ENCODE results near the gene CARMIL3. TPM values are rescaled to one million over a fixed set of nuclear protein-coding genes. Genes with fewer than 3 reads are reported as not detected.

The CARMIL3 gene
- total and polyA plus RNA-seq, 7 experiments from 2014 or later, result 0.08 to 1.7 (median 0.27) TPM; not detected in 2

GRCh38 chr14:24083462-24083861, 31.7 kb downstream of the CARMIL3 start:
- no peak overlapping the region for H3K27ac ChIP-seq (ENCODE audit: low read depth, low read length)
- no peaks in the 10 kb centered on the region for H3K9me3 ChIP-seq (ENCODE audit: control insufficient read depth in 2 of 3, low read length in 3 of 3)
- POLR2A ChIA-PET, result interaction anchor here (1.2 to 5.1 kb wide), 5 partner anchors 9 to 130 kb away, joined by 3 to 80 read pairs (median 42); partner anchors contain the start of genes CHMP4A, DCAF11, NRL and PCK2
- Mint-ChIP-seq H3K4me1 (peaks cover 16 to 20% (median 17%) of the 10 kb centered on the region in 7 donors), H3K4me3 (peak overlapping the region in 1 of 10 donors; percentile 4), H3K9me3 (no peaks in the 10 kb centered on the region), H3K27ac (peak overlapping the region in 6 of 9 donors; percentile 0 to 70 (median 41)), H3K36me3 (no peaks in the 10 kb centered on the region), H3K27me3 (peaks cover 0 to 20% (median 0%) of the 10 kb centered on the region in 5 donors)
- no peak for ATAC-seq
- no peak overlapping the region for H3K4me3 ChIP-seq (ENCODE audit: low read length)
- CTCF ChIA-PET, result interaction anchor here (4.8 to 6.2 kb wide), 2 partner anchors 8 to 25 kb away, joined by 43 to 49 read pairs; no protein-coding TSS in a partner anchor
- no peak for DNase-seq
- no peaks in the 10 kb centered on the region for H3K27me3 ChIP-seq (ENCODE audit: control insufficient read depth in 2 of 2, insufficient read depth in 2 of 2, low read length in 2 of 2)
- intact Hi-C loops (cut with micrococcal nuclease), result no loop called here
- peaks cover 7 to 14% of the 10 kb centered on the region in 2 donors for H3K4me1 ChIP-seq (ENCODE audit: control insufficient read depth in 2 of 2, insufficient read depth in 2 of 2, low read length in 2 of 2)
- no peaks in the 10 kb centered on the region for H3K36me3 ChIP-seq (ENCODE audit: control insufficient read depth in 2 of 3, insufficient read depth in 3 of 3, low read length in 3 of 3)

- H3K36me3 ChIP-seq (ENCODE audit: control insufficient read depth in 2 of 3, insufficient read depth in 3 of 3, low read length in 3 of 3), result no peaks in the 10 kb centered on the region
- no peaks in the 10 kb centered on the region for H3K36me3 Mint-ChIP-seq
- ChIA-PET POLR2A (interaction anchor here (5.1 kb wide), 1 partner anchor 31 kb away, joined by 42 read pairs; the partner anchor contains the start of genes DCAF11 and NRL), CTCF (no interaction called here)
- H3K27ac ChIP-seq (ENCODE audit: low read depth, low read length), result no peak overlapping the region
- no peaks in the 10 kb centered on the region for H3K9me3 Mint-ChIP-seq
- intact Hi-C loops (cut with micrococcal nuclease), result no loop called here
- H3K27me3 ChIP-seq (ENCODE audit: control insufficient read depth in 2 of 2, insufficient read depth in 2 of 2, low read length in 2 of 2), result no peaks in the 10 kb centered on the region
- no peak overlapping the region for H3K4me3 ChIP-seq (ENCODE audit: low read length)
- peaks cover 14 to 20% (median 17%) of the 10 kb centered on the region in 7 donors for H3K4me1 Mint-ChIP-seq
- no peak for ATAC-seq
- DNase-seq, result no peak
- no peak overlapping the region for H3K4me3 Mint-ChIP-seq
- peak overlapping the region in 3 of 9 donors; percentile 54 to 90 (median 60) for H3K27ac Mint-ChIP-seq
- peaks cover 7 to 14% of the 10 kb centered on the region in 2 donors for H3K4me1 ChIP-seq (ENCODE audit: control insufficient read depth in 2 of 2, insufficient read depth in 2 of 2, low read length in 2 of 2)
- peaks cover 0 to 15% (median 0%) of the 10 kb centered on the region in 5 donors for H3K27me3 Mint-ChIP-seq
- no peaks in the 10 kb centered on the region for H3K9me3 ChIP-seq (ENCODE audit: control insufficient read depth in 2 of 3, low read length in 3 of 3)
Observed at GRCh38 chr14:24084440-24084839, 32.6 kb downstream of the CARMIL3 start.

DNA sequence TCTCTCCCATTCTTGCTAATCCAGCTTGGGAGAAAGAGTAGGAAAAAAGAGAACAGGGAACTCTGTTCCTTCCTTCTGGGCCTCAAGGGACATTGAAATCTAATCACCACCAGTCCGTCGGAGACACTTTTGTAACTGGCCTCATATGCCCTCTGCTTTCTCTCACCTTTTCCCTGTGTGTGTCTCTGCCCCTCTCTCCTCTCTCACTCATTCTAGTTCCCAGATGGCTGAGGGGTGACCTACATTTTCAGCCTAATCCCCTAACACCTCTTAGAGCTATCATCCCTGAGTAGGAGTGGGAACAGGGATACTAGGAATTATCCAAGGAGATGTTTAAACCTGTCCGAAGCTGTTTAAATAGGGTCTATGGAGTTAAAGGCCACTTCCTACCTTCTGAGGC, 33.4 kb downstream of the CARMIL3 start:
- no peak overlapping the region for H3K27ac ChIP-seq (ENCODE audit: low read depth, low read length)
- ChIA-PET POLR2A (interaction anchor here (0.6 to 1.8 kb wide), 4 partner anchors 18 to 60 kb away, joined by 3 to 6 read pairs (median 4); no protein-coding TSS in a partner anchor), CTCF (no interaction called here)
- Mint-ChIP-seq H3K4me1 (peaks cover 16 to 21% (median 19%) of the 10 kb centered on the region in 7 donors), H3K27ac (peak overlapping the region in 2 of 9 donors; percentile 34 to 65), H3K4me3 (no peak overlapping the region), H3K36me3 (no peaks in the 10 kb centered on the region), H3K27me3 (peaks cover 0 to 14% (median 0%) of the 10 kb centered on the region in 5 donors), H3K9me3 (no peaks in the 10 kb centered on the region)
- peaks cover 7 to 13% of the 10 kb centered on the region in 2 donors for H3K4me1 ChIP-seq (ENCODE audit: control insufficient read depth in 2 of 2, insufficient read depth in 2 of 2, low read length in 2 of 2)
- ATAC-seq (no peak), DNase-seq (no peak)
- no peaks in the 10 kb centered on the region for H3K27me3 ChIP-seq (ENCODE audit: control insufficient read depth in 2 of 2, insufficient read depth in 2 of 2, low read length in 2 of 2)
- H3K4me3 ChIP-seq (ENCODE audit: low read length), result no peak overlapping the region
- H3K36me3 ChIP-seq (ENCODE audit: control insufficient read depth in 2 of 3, insufficient read depth in 3 of 3, low read length in 3 of 3), result no peaks in the 10 kb centered on the region
- intact Hi-C loops (cut with micrococcal nuclease), result no loop called here
- no peaks in the 10 kb centered on the region for H3K9me3 ChIP-seq (ENCODE audit: control insufficient read depth in 2 of 3, low read length in 3 of 3)

- H3K4me1 ChIP-seq (ENCODE audit: control insufficient read depth in 2 of 2, insufficient read depth in 2 of 2, low read length in 2 of 2), result peaks cover 0 to 5% of the 10 kb centered on the region in 2 donors
- H3K9me3 ChIP-seq (ENCODE audit: control insufficient read depth in 2 of 3, low read length in 3 of 3), result no peaks in the 10 kb centered on the region
- ChIA-PET CTCF (interaction anchor here (0.6 to 1.3 kb wide), 3 partner anchors 22 to 29 kb away, joined by 3 to 4 read pairs (median 4); no protein-coding TSS in a partner anchor), POLR2A (interaction anchor here (0.9 to 1.8 kb wide), 3 partner anchors 19 to 28 kb away, joined by 3 to 6 read pairs (median 3); no protein-coding TSS in a partner anchor)
- H3K27ac Mint-ChIP-seq, result peak overlapping the region in 1 of 9 donors; percentile 26
- H3K36me3 ChIP-seq (ENCODE audit: control insufficient read depth in 2 of 3, insufficient read depth in 3 of 3, low read length in 3 of 3), result no peaks in the 10 kb centered on the region
- ATAC-seq (no peak), DNase-seq (no peak)
- no peaks in the 10 kb centered on the region for H3K9me3 Mint-ChIP-seq
- H3K4me1 Mint-ChIP-seq, result peaks cover 14 to 21% (median 17%) of the 10 kb centered on the region in 7 donors
- intact Hi-C loops (cut with micrococcal nuclease), result no loop called here
- no peak overlapping the region for H3K4me3 ChIP-seq (ENCODE audit: low read length)
- H3K27ac ChIP-seq (ENCODE audit: low read depth, low read length), result no peak overlapping the region
- no peak overlapping the region for H3K4me3 Mint-ChIP-seq
- no peaks in the 10 kb centered on the region for H3K36me3 Mint-ChIP-seq
- H3K27me3 Mint-ChIP-seq, result peaks cover 0 to 14% (median 0%) of the 10 kb centered on the region in 5 donors
- H3K27me3 ChIP-seq (ENCODE audit: control insufficient read depth in 2 of 2, insufficient read depth in 2 of 2, low read length in 2 of 2), result no peaks in the 10 kb centered on the region
Observed at GRCh38 chr14:24086193-24086955, 34.6 kb downstream of the CARMIL3 start.

DNA sequence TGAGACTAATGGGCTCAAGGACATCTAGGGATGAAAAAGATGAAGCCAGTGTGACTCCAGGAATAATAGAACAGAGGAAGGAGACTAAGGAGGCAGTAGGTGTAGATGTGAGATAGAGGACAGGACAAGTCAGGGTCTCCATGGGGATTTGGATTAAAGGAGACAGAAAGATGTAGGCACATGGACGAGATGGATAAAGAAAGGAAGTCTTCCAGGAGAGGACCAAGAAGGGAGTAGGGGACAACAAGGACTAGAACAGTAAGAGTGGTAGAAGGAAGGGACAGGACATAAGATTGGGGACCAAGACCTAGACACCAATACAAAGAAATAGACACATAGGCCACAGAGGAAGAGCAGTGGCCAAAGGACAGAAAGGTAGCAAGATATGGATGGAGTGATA, 35.2 kb downstream of the CARMIL3 start:
- no peaks in the 10 kb centered on the region for H3K27me3 ChIP-seq (ENCODE audit: control insufficient read depth in 2 of 2, insufficient read depth in 2 of 2, low read length in 2 of 2)
- H3K9me3 ChIP-seq (ENCODE audit: control insufficient read depth in 2 of 3, low read length in 3 of 3), result no peaks in the 10 kb centered on the region
- DNase-seq, result no peak
- H3K27ac Mint-ChIP-seq, result peak overlapping the region in 1 of 9 donors; percentile 26
- CTCF ChIA-PET, result interaction anchor here (0.6 to 1.3 kb wide), 3 partner anchors 22 to 30 kb away, joined by 3 to 4 read pairs (median 4); no protein-coding TSS in a partner anchor
- peaks cover 0 to under 1% of the 10 kb centered on the region in 2 donors for H3K4me1 ChIP-seq (ENCODE audit: control insufficient read depth in 2 of 2, insufficient read depth in 2 of 2, low read length in 2 of 2)
- no peak overlapping the region for H3K4me3 ChIP-seq (ENCODE audit: low read length)
- H3K27ac ChIP-seq (ENCODE audit: low read depth, low read length), result no peak overlapping the region
- POLR2A ChIA-PET, result interaction anchor here (1.8 kb wide), 1 partner anchor 29 kb away, joined by 6 read pairs; no protein-coding TSS in a partner anchor
- ATAC-seq, result no peak
- no peaks in the 10 kb centered on the region for H3K9me3 Mint-ChIP-seq
- no peak overlapping the region for H3K4me3 Mint-ChIP-seq
- intact Hi-C loops (cut with micrococcal nuclease), result no loop called here
- no peaks in the 10 kb centered on the region for H3K36me3 Mint-ChIP-seq
- H3K4me1 Mint-ChIP-seq, result peaks cover 11 to 19% (median 14%) of the 10 kb centered on the region in 7 donors
- peaks cover 0 to 12% (median 0%) of the 10 kb centered on the region in 5 donors for H3K27me3 Mint-ChIP-seq
- no peaks in the 10 kb centered on the region for H3K36me3 ChIP-seq (ENCODE audit: control insufficient read depth in 2 of 3, insufficient read depth in 3 of 3, low read length in 3 of 3)

- CTCF ChIA-PET, result interaction anchor here (0.6 to 1.2 kb wide), 2 partner anchors 30 to 925 kb away, joined by 3 to 6 read pairs; no protein-coding TSS in a partner anchor
- H3K9me3 Mint-ChIP-seq, result no peaks in the 10 kb centered on the region
- intact Hi-C loops (cut with micrococcal nuclease), result no loop called here
- no peak for ATAC-seq
- Histone ChIP-seq H3K36me3 (ENCODE audit: control insufficient read depth in 2 of 3, insufficient read depth in 3 of 3, low read length in 3 of 3) (no peaks in the 10 kb centered on the region), H3K4me1 (ENCODE audit: control insufficient read depth in 2 of 2, insufficient read depth in 2 of 2, low read length in 2 of 2) (no peaks in the 10 kb centered on the region), H3K27ac (ENCODE audit: low read depth, low read length) (no peak overlapping the region), H3K27me3 (ENCODE audit: control insufficient read depth in 2 of 2, insufficient read depth in 2 of 2, low read length in 2 of 2) (no peaks in the 10 kb centered on the region), H3K4me3 (ENCODE audit: low read length) (no peak overlapping the region), H3K9me3 (ENCODE audit: control insufficient read depth in 2 of 3, low read length in 3 of 3) (no peaks in the 10 kb centered on the region)
- POLR2A ChIA-PET, result no interaction called here
- DNase-seq, result no peak
- peaks cover 0 to 3% (median 0%) of the 10 kb centered on the region in 5 donors for H3K27me3 Mint-ChIP-seq
- peaks cover 6 to 20% (median 15%) of the 10 kb centered on the region in 7 donors for H3K4me1 Mint-ChIP-seq
- H3K36me3 Mint-ChIP-seq, result no peaks in the 10 kb centered on the region
- H3K27ac Mint-ChIP-seq, result no peak overlapping the region
- H3K4me3 Mint-ChIP-seq, result no peak overlapping the region
Observed at GRCh38 chr14:24088095-24088494, 36.3 kb downstream of the CARMIL3 start.

All from naive thymus-derived CD4-positive, alpha-beta T cell (primary cell).